DOHH2 (cell line): ENCODE results near the gene IL16.
A peak's percentile ranks its signal among the peaks of the same experiment; 100 is the strongest.

Experiments used
- H3F3A ChIP-seq: fragments of 200-600 bp; sonication (generic), shearing (Covaris generic); 2 replicates; pipeline ENCODE4 v1.6.0; 2016; ENCODE audit warnings: antibody characterized with exemption, mild to moderate bottlenecking; ENCODE audit not compliant: control insufficient read depth, insufficient read depth
- H3K27ac ChIP-seq: fragments of 200-600 bp; sonication (generic); 2 replicates; pipeline ENCODE4 v1.5.1; 2014; ENCODE audit warnings: low read depth, mild to moderate bottlenecking, low read length, moderate library complexity
- H3K27me3 ChIP-seq: fragments of 200-600 bp; sonication (generic); 2 replicates; pipeline ENCODE4 v1.6.1; 2014; ENCODE audit warnings: mild to moderate bottlenecking, low read length, mixed read lengths; ENCODE audit not compliant: control insufficient read depth
- H3K36me3 ChIP-seq: fragments of 200-600 bp; sonication (generic); 2 replicates; pipeline ENCODE4 v1.6.1; 2014; ENCODE audit warnings: mild to moderate bottlenecking, low read length, moderate library complexity, mixed read lengths; ENCODE audit not compliant: control insufficient read depth
- H3K4me1 ChIP-seq: fragments of 200-600 bp; sonication (generic); 2 replicates; pipeline ENCODE4 v1.6.1; 2014; ENCODE audit warnings: mild to moderate bottlenecking, low read length, mixed read lengths; ENCODE audit not compliant: control insufficient read depth
- H3K4me2 ChIP-seq: fragments of 200-600 bp; sonication (generic); 2 replicates; pipeline ENCODE4 v1.6.0; 2014; ENCODE audit warnings: mild to moderate bottlenecking, low read length, moderate library complexity
- H3K4me3 ChIP-seq: fragments of 200-600 bp; sonication (generic); 2 replicates; pipeline ENCODE4 v1.5.1; 2014; ENCODE audit warnings: mild to moderate bottlenecking, low read length, mixed read lengths
- H3K79me2 ChIP-seq: fragments of 200-600 bp; sonication (generic); 2 replicates; pipeline ENCODE4 v1.6.1; 2014; ENCODE audit warnings: mild to moderate bottlenecking, low read length, mixed read lengths; ENCODE audit not compliant: control insufficient read depth
- H3K9me2 ChIP-seq: fragments of 200-600 bp; sonication (generic); replicated peaks from 2 replicates; pipeline ENCODE4 v1.6.1; 2014; ENCODE audit warnings: mild to moderate bottlenecking, low read length, mixed read lengths; ENCODE audit not compliant: control insufficient read depth
- H3K9me3 ChIP-seq: fragments of 200-600 bp; sonication (generic); 2 replicates; pipeline ENCODE4 v1.6.1; 2014; ENCODE audit warnings: antibody characterized with exemption, low read length, mixed read lengths; ENCODE audit not compliant: control insufficient read depth, insufficient read depth
- H4K20me1 ChIP-seq: fragments of 200-600 bp; sonication (generic); 2 replicates; pipeline ENCODE4 v1.6.0; 2014; ENCODE audit warnings: low read depth, mild to moderate bottlenecking, antibody characterized with exemption, low read length, moderate library complexity; ENCODE audit not compliant: control insufficient read depth, insufficient read depth
- EZH2phosphoT487 ChIP-seq: fragments of 200-600 bp; sonication (generic); IDR thresholded peaks from 2 replicates; pipeline ENCODE4 v1.6.1; 2017; ENCODE audit warnings: borderline replicate concordance, mild to moderate bottlenecking, antibody characterized with exemption, low read length, moderate library complexity, mixed read lengths
- TF ChIP-seq, protein P1 (sequence below): fragments of 200-600 bp; sonication (generic); IDR thresholded peaks from one replicate; pipeline ENCODE4 v1.5.1; 2014; ENCODE audit warnings: antibody characterized with exemption, mild to moderate bottlenecking, low read depth, low read length; ENCODE audit not compliant: poor library complexity, severe bottlenecking

IL16 gene

GRCh38 chr15:81315452-81316175 is 118.9 kb downstream of the IL16 start:
- no peak overlapping the region for H3K4me3 ChIP-seq
- no peaks in the 10 kb centered on the region for H3K79me2 ChIP-seq
- no peak overlapping the region for H3K27ac ChIP-seq
- no peaks in the 10 kb centered on the region for H3K9me3 ChIP-seq
- no peaks in the 10 kb centered on the region for H3K27me3 ChIP-seq
- H3F3A ChIP-seq, result peaks cover 7% of the 10 kb centered on the region; the same call in 1 of the 2 replicates
- H3K36me3 ChIP-seq, result peaks cover 41% of the 10 kb centered on the region
- H4K20me1 ChIP-seq, result no peaks in the 10 kb centered on the region
- no peak for TF ChIP-seq EZH2phosphoT487
- TF ChIP-seq, protein P1, sequence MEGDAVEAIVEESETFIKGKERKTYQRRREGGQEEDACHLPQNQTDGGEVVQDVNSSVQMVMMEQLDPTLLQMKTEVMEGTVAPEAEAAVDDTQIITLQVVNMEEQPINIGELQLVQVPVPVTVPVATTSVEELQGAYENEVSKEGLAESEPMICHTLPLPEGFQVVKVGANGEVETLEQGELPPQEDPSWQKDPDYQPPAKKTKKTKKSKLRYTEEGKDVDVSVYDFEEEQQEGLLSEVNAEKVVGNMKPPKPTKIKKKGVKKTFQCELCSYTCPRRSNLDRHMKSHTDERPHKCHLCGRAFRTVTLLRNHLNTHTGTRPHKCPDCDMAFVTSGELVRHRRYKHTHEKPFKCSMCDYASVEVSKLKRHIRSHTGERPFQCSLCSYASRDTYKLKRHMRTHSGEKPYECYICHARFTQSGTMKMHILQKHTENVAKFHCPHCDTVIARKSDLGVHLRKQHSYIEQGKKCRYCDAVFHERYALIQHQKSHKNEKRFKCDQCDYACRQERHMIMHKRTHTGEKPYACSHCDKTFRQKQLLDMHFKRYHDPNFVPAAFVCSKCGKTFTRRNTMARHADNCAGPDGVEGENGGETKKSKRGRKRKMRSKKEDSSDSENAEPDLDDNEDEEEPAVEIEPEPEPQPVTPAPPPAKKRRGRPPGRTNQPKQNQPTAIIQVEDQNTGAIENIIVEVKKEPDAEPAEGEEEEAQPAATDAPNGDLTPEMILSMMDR, result no peak
- H3K4me2 ChIP-seq, result no peak overlapping the region
- H3K9me2 ChIP-seq, result no peaks in the 10 kb centered on the region
- peaks cover 55% of the 10 kb centered on the region for H3K4me1 ChIP-seq

GRCh38 chr15:81316267-81316666 is 119.6 kb downstream of the IL16 start:
- H3F3A ChIP-seq, result peaks cover 3% of the 10 kb centered on the region; the same call in 1 of the 2 replicates
- H3K36me3 ChIP-seq, result peaks cover 35% of the 10 kb centered on the region
- no peaks in the 10 kb centered on the region for H3K9me3 ChIP-seq
- peaks cover 49% of the 10 kb centered on the region for H3K4me1 ChIP-seq
- no peaks in the 10 kb centered on the region for H3K9me2 ChIP-seq
- H3K4me3 ChIP-seq, result no peak overlapping the region
- no peak overlapping the region for H3K4me2 ChIP-seq
- no peaks in the 10 kb centered on the region for H3K79me2 ChIP-seq
- TF ChIP-seq EZH2phosphoT487, result no peak
- TF ChIP-seq, protein P1, result no peak
- no peaks in the 10 kb centered on the region for H4K20me1 ChIP-seq
- no peak overlapping the region for H3K27ac ChIP-seq
- H3K27me3 ChIP-seq, result no peaks in the 10 kb centered on the region

DNA sequence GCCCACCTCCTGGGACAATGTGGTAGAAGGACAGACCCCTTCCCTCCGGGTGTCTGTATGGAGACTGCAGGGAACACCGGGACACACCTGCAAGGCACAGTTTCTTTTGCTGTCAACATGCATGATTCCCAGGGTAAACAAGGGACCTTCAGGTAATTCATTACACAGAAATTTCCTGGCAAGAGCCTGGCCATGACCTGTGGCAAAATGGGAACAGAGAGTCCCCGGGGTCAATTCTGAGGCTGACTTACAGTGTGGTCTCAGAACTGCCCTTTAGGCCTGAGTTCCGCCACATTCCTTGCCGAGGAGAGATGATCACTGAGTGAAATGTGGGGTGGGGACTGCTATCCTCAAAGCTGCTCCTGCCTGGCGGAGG is 121.0 kb downstream of the IL16 start:
- H3K4me2 ChIP-seq, result peak overlapping the region; percentile 48
- H3K36me3 ChIP-seq, result peaks cover 27% of the 10 kb centered on the region
- H4K20me1 ChIP-seq, result no peaks in the 10 kb centered on the region
- H3K4me1 ChIP-seq, result peaks cover 35% of the 10 kb centered on the region
- no peak overlapping the region for H3K27ac ChIP-seq
- H3K79me2 ChIP-seq, result no peaks in the 10 kb centered on the region
- no peaks in the 10 kb centered on the region for H3F3A ChIP-seq
- no peaks in the 10 kb centered on the region for H3K9me2 ChIP-seq
- TF ChIP-seq EZH2phosphoT487, result no peak
- TF ChIP-seq, protein P1, result no peak
- H3K4me3 ChIP-seq, result peak overlapping the region; percentile 31; the same call in 1 of the 2 replicates
- no peaks in the 10 kb centered on the region for H3K27me3 ChIP-seq
- no peaks in the 10 kb centered on the region for H3K9me3 ChIP-seq
